Rectal smooth muscle tissue (tissue), 1 donor: ENCODE data around the gene ANKFN1.

Experiments used
- H3K27ac ChIP-seq: one replicate; pipeline ENCODE4 v1.7.0; 2013; ENCODE audit warnings: low read depth, low read length, inconsistent platforms
- H3K27me3 ChIP-seq: one replicate; pipeline ENCODE4 v1.7.0; 2013; ENCODE audit warnings: low read length; ENCODE audit not compliant: control insufficient read depth, insufficient read depth
- H3K36me3 ChIP-seq: one replicate; pipeline ENCODE4 v1.7.0; 2013; ENCODE audit warnings: low read length; ENCODE audit not compliant: control insufficient read depth, insufficient read depth
- H3K4me1 ChIP-seq: one replicate; pipeline ENCODE4 v1.7.0; 2013; ENCODE audit warnings: low read length; ENCODE audit not compliant: control insufficient read depth, insufficient read depth
- H3K4me3 ChIP-seq: one replicate; pipeline ENCODE4 v1.7.0; 2013; ENCODE audit warnings: low read length
- H3K9ac ChIP-seq: one replicate; pipeline ENCODE4 v1.7.0; 2013; ENCODE audit warnings: low read length

Gene ANKFN1

DNA sequence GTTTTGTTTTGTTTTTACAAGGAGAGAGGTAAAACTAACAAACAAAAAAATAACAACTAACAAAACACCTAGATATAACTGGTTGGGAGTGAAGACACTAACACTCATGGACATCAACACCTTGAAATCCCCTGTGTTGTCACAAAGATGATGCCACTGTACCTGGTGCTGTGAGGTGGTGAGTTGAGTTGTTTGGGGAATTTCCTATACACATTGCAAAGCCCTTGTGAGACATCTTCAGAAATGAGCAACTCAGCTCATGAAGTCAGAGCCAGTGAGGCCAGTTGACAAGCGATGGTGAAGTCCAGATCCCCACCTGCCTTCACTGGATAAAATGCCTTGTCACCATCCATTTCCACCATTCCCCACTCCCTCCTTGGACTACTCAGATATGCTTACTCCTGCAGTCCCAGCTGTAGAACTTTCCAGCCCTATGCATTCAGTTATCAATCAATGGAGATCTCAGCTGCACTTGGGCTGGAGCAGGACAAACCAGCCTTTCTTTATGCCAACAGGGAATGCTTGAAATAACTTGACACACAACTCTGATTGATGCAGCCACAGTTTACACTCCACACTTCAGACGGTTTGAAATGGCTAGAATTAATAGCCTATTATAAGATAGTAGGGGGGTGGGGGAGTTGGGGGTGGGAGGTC, 22.2 kb downstream of the ANKFN1 start:
- H3K4me1 ChIP-seq, result peaks cover 16% of the 10 kb centered on the region

DNA sequence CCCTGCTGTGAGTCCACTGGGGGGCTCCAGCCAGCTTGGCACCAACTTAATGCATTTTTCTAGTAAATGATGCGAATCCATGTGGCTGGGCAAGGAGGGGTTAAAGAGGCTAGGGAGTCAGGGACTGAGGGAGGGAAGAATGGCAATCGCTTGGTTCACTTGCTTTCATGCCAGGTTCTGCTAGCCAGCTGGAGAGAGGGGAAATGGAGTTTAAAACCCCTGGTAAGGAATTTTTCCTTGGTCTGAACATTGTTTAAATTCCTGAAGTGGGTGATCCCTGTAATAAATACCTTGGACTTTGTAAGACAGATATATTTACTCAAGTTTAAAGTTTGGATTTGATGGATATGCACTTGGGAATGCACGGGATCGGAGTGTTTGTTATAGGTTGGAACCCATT, 22.8 kb downstream of the ANKFN1 start:
- Histone ChIP-seq H3K27ac (no peak overlapping the region), H3K36me3 (no peaks in the 10 kb centered on the region), H3K9ac (no peak overlapping the region), H3K4me1 (peaks cover 16% of the 10 kb centered on the region), H3K27me3 (no peaks in the 10 kb centered on the region), H3K4me3 (no peak overlapping the region)

More for the DNA sequence above, 22.2 kb downstream of the ANKFN1 start:
- Histone ChIP-seq H3K27ac (no peak overlapping the region), H3K36me3 (no peaks in the 10 kb centered on the region), H3K4me3 (no peak overlapping the region), H3K9ac (no peak overlapping the region), H3K27me3 (no peaks in the 10 kb centered on the region)

DNA sequence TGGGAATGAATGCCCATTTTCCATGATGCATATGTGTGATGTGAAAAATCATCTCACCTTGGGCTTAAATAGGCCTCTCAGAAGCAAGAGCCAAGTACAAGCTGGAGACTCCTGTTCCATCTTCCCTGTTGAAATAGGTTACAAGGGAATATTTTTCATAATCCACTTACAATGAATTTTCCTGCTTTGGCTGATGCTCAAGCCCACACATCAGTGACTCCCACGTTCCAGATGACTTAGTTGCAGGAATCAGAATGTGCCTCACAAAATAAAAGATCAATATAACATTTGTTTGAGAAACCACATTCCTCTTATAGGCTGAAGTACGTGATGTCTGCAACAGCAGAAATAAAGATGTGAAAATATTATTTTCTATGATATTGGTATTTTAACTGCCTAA, 24.1 kb downstream of the ANKFN1 start:
- H3K27me3 ChIP-seq, result no peaks in the 10 kb centered on the region
- no peak overlapping the region for H3K9ac ChIP-seq
- no peak overlapping the region for H3K4me3 ChIP-seq
- no peaks in the 10 kb centered on the region for H3K36me3 ChIP-seq
- H3K4me1 ChIP-seq, result peaks cover 12% of the 10 kb centered on the region
- H3K27ac ChIP-seq, result no peak overlapping the region

DNA sequence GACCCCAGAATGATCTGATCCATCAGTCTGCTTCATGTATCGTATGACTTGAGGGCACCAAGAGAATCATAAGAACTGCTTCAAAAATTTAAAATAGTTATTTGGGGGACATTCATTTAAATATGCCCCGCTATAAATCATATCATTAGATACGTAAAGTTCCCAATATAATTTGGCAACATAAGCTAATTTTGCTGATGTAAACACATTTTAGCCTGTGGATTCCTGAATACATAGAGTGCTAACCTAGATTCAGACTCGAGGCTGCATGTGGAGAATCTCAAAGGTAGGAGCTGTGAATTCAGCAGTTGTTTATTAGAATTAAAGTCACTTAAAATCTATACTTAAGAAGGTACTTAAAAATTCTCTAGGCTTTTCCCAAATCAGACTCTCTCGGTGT, 24.9 kb downstream of the ANKFN1 start:
- H3K4me1 ChIP-seq, result peaks cover 8% of the 10 kb centered on the region
- no peak overlapping the region for H3K4me3 ChIP-seq
- no peak overlapping the region for H3K27ac ChIP-seq
- H3K36me3 ChIP-seq, result no peaks in the 10 kb centered on the region
- no peak overlapping the region for H3K9ac ChIP-seq
- no peaks in the 10 kb centered on the region for H3K27me3 ChIP-seq

DNA sequence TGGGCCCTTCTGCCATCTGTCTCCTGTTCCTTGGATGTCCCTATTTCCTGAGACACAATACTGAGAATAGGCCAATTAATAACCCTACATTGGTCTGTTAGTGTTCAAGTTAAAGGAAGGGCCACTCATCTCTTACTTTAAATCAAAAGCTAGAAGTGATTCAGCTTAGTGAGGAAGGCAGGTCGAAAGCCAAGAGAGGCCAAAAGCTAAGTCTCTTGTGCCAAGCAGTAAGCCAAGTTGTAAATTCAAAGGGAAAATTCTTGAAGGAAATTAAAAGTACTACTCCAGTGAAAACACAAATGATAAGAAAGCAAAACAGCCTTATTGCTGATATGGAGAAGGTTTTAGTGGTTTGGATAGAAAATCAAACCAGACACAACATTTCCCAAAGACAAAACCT, 28.8 kb downstream of the ANKFN1 start:
- Histone ChIP-seq H3K9ac (no peak overlapping the region), H3K4me3 (no peak overlapping the region), H3K27me3 (no peaks in the 10 kb centered on the region), H3K4me1 (no peaks in the 10 kb centered on the region), H3K36me3 (no peaks in the 10 kb centered on the region), H3K27ac (no peak overlapping the region)

DNA sequence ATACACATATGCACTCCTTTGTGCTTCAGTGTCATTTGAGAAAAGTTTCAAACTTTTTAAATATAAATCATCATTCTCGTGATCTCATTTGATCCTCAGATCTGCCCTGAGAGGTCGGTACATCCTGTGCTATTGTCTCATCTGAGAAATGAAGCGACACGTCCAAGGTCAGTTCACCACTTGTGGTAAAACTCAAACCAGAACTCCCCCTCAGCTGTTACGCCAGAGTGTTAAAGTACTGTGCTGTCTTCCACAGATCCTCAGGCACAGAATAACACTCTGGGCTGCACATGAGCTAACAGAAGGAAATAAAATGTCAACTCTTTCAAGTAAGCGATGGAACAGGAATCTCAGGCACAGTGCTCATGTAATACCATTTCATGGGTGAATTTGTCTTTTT, 31.4 kb downstream of the ANKFN1 start:
- Histone ChIP-seq H3K9ac (no peak overlapping the region), H3K4me3 (no peak overlapping the region), H3K4me1 (no peaks in the 10 kb centered on the region), H3K27ac (no peak overlapping the region), H3K27me3 (no peaks in the 10 kb centered on the region), H3K36me3 (no peaks in the 10 kb centered on the region)

DNA sequence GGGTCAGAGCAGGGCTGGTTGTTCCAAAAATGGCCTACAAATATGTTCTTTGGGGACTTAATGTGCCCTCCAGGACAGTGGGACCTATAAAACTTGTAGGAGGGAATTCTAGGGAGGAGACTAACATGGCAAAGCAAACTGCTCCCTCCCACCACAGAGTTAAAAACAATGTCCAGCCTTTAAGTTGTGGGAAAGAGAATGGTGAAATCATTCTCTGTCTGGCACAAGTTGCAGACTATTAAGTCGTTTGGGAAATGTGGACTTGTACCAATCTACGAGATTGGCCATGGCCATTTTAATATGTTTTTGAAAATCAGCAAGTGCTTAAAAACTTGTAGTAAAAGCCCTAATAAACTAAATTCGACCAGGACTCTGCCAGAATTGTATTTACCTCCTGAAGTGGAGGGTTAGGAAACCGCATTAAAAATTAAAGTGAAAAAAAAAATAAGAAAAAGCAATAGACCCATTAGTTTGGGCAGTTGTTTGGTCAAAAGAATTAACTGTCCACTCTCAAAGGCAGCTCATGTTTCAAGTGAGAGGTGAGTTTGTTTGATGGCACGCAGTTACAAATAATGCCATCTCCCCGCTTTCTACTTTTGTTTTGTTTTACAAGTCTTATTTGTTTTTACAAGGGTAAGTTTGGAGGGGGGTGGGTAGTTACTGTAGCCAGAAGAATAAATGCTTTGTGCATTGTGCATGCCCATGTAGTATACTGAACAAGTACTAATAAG, 32.4 kb downstream of the ANKFN1 start:
- Histone ChIP-seq H3K27ac (no peak overlapping the region), H3K27me3 (no peaks in the 10 kb centered on the region), H3K4me3 (no peak overlapping the region), H3K9ac (no peak overlapping the region), H3K36me3 (no peaks in the 10 kb centered on the region), H3K4me1 (no peaks in the 10 kb centered on the region)

DNA sequence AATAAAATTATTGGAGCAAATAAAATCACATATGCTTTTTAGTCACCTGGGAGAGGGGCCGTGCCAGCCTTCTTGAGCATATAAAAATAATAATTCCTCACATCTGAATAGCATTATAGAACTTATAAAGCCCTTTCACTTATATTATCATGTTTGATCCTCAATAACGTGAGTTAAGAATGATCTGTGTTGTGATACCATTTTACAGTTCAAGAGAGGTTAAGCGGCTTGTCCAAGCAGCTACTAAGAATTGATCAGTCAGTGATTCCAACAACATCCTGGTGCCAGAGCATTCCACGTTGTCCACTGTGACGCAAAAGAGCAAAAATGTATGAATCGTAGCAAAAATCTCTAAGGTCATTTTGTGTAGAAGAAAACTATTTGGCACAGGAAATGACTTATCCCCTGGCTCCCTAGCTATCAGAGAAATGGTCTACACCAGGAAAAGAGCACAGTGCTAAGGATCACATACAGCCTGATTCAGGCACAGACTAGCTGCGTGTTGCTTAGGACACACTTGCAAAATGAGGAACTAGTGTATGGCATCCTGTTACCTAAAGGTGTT, 33.0 kb downstream of the ANKFN1 start:
- H3K9ac ChIP-seq, result no peak overlapping the region
- H3K4me3 ChIP-seq, result no peak overlapping the region
- H3K27me3 ChIP-seq, result no peaks in the 10 kb centered on the region
- no peaks in the 10 kb centered on the region for H3K36me3 ChIP-seq
- no peak overlapping the region for H3K27ac ChIP-seq
- H3K4me1 ChIP-seq, result no peaks in the 10 kb centered on the region

DNA sequence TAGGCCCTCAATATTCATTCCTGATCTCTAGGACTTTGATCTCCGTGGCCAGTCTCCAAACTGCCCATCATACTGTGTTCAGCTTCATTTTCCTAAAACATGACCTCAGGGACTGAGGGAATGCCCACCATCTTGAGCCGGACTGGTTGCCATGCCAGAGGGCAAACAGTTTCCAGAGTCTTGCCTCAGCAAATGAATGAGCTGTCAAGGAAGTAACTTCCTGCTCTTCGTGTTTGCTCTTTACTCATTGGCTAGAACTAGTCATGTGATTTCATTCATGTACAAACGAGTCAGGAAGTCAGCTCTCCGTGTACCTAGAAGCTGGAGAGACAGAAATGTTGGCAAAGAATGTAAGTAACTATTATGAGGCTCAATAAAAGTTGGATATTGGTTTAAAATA, 50.2 kb downstream of the ANKFN1 start:
- Histone ChIP-seq H3K36me3 (no peaks in the 10 kb centered on the region), H3K27me3 (no peaks in the 10 kb centered on the region), H3K4me3 (no peak overlapping the region), H3K4me1 (no peaks in the 10 kb centered on the region), H3K9ac (no peak overlapping the region), H3K27ac (no peak overlapping the region)

DNA sequence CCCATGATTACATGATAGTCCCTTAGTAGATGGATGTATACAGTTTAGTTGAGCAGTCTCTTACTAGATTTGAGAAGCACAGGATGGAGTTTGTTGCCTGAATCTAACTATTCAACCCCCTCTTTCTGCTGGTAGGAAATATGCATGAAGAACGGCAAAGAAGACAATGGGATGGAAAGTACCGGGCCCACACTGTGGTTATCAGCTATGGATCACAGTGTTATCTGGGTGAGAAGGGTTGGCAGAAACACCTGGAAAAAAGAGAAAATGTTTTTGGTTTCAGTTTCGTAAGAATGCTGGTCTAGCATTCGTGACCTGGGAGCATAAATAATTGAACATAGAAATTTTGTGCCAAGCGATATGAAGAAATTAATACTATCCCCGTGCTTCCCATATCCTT, 53.1 kb downstream of the ANKFN1 start:
- Histone ChIP-seq H3K36me3 (no peaks in the 10 kb centered on the region), H3K4me3 (no peak overlapping the region), H3K4me1 (no peaks in the 10 kb centered on the region), H3K27ac (no peak overlapping the region), H3K27me3 (no peaks in the 10 kb centered on the region), H3K9ac (no peak overlapping the region)

DNA sequence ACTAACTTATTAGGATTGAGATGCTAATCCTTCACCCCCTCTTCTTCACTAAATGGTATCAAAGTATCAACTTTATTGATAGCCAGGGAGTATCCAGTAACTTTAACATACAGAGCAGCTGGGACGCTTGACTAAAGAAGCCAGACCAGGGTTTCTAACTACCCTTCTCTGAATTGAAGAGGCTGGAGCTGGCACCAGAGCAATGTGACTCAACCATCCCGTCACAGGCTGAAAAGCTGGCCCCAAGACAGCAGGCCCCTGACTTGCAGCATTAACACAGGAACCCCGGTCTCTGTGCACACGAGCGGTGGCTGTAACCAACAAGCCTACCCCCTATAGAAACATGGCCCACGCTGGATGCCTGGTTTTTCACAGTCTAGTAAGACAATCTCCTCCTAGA, 59.8 kb downstream of the ANKFN1 start:
- Histone ChIP-seq H3K27me3 (no peaks in the 10 kb centered on the region), H3K36me3 (no peaks in the 10 kb centered on the region)

DNA sequence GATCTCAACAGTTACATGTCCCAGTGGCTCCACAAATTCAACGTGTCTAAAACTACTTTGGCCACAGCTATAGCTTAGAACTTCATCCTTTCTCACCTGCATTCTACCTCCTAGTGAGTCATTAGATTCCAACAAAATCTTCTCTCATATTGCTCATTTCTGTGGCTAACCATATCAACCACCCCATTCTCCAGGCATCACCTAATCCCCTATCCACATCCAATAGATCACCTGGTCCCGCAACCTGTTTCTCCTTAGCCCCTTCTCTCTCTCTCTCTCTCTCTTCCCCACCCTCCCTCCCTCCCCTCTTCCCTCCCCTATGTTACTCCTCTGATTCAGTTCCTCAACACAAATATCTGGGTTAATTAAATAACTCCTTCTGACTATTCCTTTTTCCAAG, 64.6 kb downstream of the ANKFN1 start:
- Histone ChIP-seq H3K4me3 (no peak overlapping the region), H3K27me3 (no peaks in the 10 kb centered on the region), H3K36me3 (no peaks in the 10 kb centered on the region), H3K4me1 (no peaks in the 10 kb centered on the region), H3K9ac (no peak overlapping the region), H3K27ac (no peak overlapping the region)

More for the DNA sequence above, 59.8 kb downstream of the ANKFN1 start:
- no peak overlapping the region for H3K4me3 ChIP-seq
- H3K27ac ChIP-seq, result no peak overlapping the region
- H3K9ac ChIP-seq, result no peak overlapping the region
- H3K4me1 ChIP-seq, result no peaks in the 10 kb centered on the region

DNA sequence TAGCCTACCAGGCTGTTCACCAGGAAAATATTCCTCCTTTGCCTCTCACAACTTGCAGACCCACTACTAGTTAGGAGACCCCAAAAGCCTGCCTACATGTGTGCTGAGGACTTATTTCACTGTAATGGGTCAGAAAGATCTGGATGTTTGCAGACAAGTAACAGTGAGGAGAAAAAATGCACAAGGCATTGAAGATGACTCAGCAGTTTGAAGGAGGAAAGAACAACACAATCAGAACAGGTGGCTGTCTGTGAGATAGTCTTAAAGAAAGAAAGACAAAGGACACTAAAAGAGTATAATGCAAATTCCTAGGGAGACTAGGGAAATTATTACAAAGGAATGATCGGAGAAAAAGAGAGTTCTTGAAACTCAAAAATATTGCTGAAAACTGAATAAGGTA, 69.0 kb downstream of the ANKFN1 start:
- H3K9ac ChIP-seq, result no peak overlapping the region
- no peak overlapping the region for H3K27ac ChIP-seq
- no peaks in the 10 kb centered on the region for H3K4me1 ChIP-seq
- no peak overlapping the region for H3K4me3 ChIP-seq
- H3K36me3 ChIP-seq, result no peaks in the 10 kb centered on the region
- no peaks in the 10 kb centered on the region for H3K27me3 ChIP-seq
